GM19193 (cell line): Measurements from ENCODE around the gene NELL2.

Source experiments
- POLR2A ChIP-seq: IDR thresholded peaks from 4 replicates; pipeline ENCODE4 v1.6.1; 2011; ENCODE audit not compliant: insufficient read depth, insufficient read length; ENCODE audit errors: extremely low read depth

The NELL2 gene

DNA sequence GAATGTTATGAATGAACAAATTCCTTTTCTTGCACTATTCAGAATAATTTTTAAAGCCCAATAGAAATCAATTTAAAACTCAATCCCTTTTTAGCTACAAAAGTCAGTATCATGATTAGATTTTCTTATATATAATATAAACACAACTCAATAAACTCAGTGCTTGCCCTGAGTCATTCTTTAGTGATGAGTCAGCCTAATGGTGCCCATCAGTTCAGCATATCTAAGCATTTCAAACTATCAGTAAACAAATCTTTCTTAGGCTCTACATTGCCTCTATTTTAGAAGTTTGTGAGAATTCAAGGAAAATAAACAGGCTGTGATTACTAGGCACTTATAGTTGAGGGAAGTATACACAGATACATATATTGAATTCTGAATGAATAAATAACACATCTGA lies 179.6 kb downstream of the NELL2 start:
- no peak for TF ChIP-seq POLR2A

- no peak for TF ChIP-seq POLR2A
Measured at GRCh38 chr12:44694017-44694416, 182.1 kb downstream of the NELL2 start.

GRCh38 chr12:44689587-44689986 lies 186.5 kb downstream of the NELL2 start:
- no peak for TF ChIP-seq POLR2A

DNA sequence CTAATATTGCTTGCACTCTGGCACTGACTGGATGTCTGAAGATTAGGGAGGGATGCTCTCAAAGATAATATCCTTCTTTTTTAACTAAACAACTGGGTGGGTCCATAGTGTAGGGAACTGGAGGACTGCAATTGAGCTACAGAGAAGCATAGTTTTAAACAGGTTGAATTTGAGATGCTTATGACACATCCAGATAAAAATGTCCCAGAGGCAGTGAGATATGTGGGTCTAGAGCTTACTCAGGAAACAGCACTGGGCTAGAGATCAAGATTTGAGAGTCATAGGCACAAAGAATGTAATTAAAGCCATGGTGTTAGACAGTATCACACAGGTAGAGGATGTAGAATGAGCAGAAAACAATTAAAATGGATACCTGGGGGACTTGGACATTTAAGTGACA lies 198.4 kb downstream of the NELL2 start:
- no peak for TF ChIP-seq POLR2A

DNA sequence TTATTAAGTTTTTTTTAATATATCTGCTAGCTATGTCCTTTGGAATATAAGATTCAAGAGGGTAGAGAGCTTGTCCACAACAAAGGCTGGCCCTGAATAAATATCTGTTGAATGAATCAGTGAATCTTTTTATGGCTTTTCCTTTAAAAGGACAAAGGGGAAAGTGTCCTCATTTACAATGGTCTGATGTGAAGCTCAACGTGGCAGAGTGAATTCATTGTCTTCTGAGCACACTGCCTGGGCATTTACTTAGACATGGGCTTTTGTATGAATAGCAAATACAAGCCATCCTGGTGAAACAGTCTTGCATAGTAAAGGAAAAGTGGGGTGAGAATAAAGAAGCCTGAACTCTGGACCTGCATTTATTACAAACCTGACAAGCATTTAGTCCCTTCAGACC lies 201.2 kb downstream of the NELL2 start:
- no peak for TF ChIP-seq POLR2A

- no peak for TF ChIP-seq POLR2A
Measured at GRCh38 chr12:44673811-44674210, 202.3 kb downstream of the NELL2 start.

DNA sequence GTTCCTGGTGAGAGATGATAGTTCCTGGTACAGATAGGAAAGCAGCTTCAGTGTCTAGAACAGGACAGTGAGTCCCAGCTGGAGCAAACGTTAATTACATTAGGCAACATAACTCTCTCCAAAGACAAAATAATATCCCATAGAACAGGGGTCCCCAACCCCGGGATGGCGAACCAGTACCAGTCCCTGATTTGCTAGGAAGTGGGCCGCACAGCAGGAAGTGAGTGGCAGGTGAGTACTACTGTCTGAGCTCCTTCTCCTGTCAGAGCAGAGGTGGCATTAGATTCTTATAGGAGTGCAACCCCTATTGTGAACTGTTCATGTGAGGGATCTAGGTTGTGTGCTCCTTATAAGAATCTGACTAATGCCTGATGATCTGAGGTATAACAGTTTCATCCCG lies 204.1 kb downstream of the NELL2 start:
- TF ChIP-seq POLR2A: no peak

GRCh38 chr12:44668443-44668842 lies 207.7 kb downstream of the NELL2 start:
- no peak for TF ChIP-seq POLR2A

DNA sequence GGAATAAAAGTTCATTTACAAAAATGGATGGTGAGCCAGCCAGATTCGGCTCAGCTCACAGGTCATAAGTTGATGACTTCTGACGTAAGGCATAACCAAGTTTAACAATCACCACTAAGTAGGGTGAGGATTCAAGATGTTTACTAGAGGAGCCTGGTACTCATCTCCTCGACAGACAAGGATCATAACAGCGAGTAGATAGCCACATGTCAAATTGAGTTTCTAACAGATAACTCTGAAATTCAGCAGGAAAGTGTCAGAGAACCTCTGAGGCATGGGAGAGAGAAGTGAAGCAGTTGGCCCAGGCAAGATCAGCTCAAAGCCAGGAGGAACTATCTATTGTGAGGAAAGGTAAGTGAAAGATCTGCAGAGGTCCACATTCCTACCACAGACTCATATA lies 208.7 kb downstream of the NELL2 start:
- no peak for TF ChIP-seq POLR2A

DNA sequence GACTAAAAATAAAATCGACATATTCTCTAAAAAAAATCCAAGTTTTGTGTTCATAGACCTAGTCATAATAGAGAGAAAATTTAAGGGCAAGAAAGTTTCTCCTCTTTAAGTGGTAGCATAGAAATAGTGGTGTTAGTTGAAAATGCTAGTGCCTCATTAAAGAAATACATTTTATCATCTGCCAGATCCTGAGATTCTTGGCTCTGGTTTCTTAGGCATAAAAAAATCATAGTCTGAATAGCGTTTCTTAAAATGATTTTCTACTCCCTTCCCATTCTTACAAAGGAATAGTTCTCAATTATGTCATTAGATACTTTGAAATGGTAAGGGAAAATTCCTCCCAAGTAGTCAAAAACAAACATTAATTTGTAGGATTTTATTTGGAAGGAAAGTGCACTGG lies 212.8 kb downstream of the NELL2 start:
- no peak for TF ChIP-seq POLR2A

DNA sequence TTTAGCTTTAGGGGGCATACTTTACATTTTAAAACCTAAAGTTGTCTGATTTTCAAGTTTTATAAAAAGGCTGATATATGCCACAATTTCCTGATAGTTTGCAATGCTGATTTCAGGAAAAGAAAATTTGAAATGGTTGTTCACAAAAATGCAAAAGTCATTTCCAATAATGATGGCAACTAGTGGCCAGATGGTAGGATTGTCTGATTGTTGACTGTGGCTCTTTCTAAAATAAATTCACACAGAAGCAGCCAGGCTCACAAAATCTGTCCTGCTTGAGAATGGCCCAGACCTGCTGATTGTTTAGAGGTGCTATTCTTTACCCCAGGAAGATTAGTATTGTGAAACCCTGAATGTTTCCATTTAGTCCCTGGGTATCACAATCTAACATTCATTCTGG lies 220.3 kb downstream of the NELL2 start:
- TF ChIP-seq POLR2A: no peak

DNA sequence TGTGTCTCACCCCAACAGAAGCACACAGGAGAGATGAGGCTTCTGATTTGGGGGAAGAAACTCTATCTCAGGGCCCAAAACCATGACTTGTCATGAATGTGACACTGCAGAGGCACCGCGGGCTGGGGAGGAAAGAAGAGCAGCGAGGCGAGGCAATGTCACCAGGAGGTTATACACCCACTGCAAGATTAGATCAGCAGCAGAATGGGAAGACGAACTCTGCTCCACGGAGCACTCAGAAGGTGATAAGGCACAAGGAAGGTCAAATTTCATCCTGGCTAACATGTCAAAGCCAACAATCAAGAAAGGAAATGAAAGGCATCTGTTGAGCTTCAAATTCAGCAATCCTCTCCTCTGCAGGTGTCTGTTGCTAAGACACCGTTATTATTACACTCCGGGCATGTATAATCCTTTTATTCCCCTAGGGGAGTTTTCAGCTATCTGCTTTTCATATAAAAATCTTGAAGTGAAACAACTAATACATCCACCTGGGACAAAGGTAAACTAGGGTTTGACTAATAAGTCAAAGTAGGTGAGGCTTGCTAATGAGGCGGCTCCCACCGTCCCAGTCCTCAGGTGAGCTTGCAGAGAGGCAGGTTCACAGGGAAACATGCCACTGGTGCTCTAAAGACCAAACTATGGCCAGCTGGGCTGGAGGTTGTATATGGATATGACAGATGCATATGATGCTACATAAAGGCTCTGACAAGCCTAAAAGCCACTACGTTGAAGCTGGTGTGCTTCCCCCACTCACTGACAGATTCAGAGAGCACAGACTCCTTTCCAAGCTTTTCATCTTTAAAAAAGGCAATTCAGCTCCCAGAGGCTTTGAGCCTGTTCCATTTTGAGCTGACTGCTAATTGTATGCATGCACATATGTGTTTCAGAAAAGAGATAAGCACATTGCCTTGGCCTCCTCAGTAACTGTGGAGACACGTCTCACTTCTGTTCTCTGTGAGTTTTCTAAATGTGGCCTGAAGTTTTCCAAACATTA lies 221.2 kb downstream of the NELL2 start:
- no peak for TF ChIP-seq POLR2A

GRCh38 chr12:44653861-44654527 lies 222.1 kb downstream of the NELL2 start:
- TF ChIP-seq POLR2A: no peak

- no peak for TF ChIP-seq POLR2A
Measured at GRCh38 chr12:44649693-44650092, 226.4 kb downstream of the NELL2 start.

GRCh38 chr12:44647917-44648690 lies 228.0 kb downstream of the NELL2 start:
- no peak for TF ChIP-seq POLR2A
